Activated naive CD4-positive, alpha-beta T cell (primary cell): ENCODE measurements around the gene LRRC3B.

ENCODE experiments used
- DNase-seq, 4 experiments: peaks; one replicate each; lab custom pipeline; 2025; lab: John Stamatoyannopoulos, UW

The LRRC3B gene

DNA sequence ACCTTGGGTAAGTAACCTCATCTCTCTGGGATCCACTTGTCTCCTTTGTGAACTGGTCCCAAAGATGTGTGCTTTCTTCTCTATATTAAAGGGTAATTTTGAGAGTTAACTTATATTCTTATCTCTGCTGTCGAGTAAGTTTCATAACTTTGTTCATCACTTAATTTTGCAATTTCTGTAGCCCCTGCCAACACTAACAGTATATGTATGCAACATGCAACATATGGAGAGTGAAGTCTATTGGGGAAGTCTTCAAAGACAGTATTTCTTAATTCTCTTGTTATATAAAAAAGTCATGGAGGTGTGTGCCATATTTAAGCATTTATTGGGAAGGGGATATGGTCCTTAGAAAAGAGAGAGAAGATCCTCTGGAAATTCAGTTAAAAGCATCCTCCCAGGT, 85.9 kb downstream of the LRRC3B start:
- no peak for DNase-seq

DNA sequence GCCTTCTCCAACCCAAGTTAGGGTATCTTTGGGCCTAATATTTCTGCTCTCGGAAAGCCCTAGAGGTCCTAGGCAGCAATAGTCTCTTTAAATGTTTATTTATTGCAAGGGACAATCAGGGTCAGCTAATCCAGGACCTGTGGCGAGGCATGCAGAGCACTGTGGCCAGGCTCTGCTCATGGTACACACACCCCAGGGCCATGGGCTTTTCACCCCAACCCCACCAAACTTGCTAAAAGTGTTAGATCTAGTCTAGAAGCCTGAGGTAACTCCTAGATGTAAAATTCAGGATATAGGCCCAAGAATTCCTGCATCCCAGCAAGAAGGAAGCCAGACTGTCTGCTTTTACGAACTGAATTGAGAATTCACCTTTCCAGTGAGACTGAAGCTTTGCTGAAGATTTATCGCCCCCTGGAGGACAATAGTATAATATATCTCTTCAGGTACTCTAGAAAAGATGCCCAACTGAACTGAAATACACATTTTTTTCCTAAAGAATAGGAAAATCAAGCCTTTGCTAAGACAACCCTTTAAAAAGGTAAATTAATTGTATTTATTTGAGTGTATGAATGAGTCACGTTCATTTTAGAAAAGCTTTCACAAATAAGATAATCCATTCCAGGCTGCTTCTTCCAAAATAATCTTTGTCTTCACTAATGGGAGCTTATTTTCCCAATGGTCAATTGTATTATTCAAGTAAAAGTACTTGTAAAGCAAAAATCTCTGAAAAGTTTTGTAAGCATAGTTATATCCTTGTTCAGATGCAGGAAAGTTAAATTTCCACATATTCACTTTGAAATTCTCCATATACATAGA, 89.8 kb downstream of the LRRC3B start:
- DNase-seq, result no peak

DNA sequence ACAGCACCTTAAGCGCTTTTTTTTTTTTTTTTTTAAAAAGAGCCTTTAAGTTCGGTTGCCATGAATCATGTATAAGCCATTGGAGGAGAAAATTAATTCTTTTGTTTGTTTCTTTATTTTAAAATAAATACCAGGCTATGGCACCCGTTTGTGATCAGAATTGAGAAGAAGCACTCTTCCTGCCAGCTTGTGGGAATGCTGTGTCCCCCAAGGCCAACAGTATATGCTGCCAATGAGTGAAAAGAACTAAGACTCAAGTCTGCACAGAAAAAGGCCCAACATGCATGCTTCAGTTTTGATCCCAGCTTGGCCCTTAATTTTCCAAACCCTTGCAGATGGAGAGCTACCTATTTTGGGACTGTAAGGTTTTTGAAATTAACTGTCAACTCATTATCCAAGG, 90.5 kb downstream of the LRRC3B start:
- DNase-seq, result no peak

DNA sequence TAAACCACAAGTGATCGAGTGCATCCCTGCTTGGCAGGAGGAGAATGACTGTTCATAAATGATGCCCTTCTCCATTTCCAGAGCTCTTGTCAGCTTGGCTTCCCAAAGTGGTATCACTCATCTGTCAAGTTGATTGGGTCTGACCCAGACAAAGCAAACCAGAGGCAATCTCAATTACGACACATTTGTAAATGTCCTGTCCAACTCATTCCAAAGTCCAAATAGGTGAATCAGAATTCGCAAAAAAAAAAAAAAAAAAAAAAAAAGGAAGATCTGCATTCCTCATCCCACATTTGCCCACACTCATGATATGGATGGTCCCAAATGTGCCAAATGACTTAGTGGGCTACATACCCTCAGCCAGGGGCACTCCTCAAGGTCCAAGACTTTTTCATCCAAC, 91.9 kb downstream of the LRRC3B start:
- no peak for DNase-seq

DNA sequence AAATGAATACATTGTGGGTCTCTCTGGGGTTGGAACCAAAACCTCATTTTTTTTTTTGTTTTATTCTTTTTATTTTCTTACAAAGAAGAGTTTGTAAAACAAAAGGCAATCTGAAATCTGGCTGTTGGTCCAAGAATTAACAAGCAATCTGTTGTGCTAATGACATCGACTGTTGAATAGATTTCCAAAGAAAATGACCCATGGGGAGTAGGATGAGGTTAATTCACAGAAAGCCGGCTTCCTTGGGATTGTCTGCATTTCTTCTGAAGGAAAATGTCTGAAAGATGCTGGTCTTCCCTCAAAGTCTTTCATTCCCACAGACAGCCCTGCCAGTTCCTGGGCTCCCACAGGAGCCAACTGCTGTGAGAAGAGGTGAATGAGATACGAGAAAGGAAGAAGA, 92.9 kb downstream of the LRRC3B start:
- no peak for DNase-seq

DNA sequence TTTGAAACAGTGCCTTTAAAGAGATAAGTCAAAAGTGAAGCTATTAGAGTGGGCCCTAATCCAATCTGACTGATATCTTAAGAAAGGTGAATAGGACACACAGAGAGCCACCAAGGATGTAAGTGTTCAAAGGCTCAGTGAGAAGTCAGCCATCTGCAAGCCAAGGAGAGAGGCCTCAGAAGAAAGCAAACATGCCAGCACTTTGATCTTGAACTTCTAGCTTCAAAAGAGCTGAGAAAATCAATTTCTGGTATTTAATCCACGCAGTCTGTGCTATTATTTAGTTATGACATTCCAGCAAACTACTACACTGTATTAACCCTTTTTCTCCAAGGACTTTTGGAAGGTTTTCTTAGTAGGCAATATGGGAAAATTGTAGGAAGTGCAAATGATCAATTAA, 95.7 kb downstream of the LRRC3B start:
- no peak for DNase-seq

DNA sequence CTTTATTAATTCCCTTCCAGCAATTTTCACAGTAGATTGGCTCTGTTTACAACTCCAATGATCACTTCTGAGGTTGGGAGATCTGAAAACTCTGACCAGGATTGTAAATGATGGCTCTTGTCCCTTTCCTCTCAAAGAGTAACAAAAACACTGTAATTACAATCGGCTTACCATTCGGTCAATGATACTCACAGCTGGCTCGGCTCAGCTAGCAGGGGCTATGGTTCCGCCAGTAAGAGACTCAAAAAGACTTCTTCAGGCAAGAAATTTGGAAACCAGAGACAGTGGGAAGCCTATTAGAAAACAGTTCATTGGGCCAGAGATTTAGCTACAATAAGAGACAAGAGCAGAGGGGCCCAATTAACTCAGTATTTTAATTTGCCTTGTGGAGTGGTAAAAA, 96.6 kb downstream of the LRRC3B start:
- DNase-seq, result no peak

DNA sequence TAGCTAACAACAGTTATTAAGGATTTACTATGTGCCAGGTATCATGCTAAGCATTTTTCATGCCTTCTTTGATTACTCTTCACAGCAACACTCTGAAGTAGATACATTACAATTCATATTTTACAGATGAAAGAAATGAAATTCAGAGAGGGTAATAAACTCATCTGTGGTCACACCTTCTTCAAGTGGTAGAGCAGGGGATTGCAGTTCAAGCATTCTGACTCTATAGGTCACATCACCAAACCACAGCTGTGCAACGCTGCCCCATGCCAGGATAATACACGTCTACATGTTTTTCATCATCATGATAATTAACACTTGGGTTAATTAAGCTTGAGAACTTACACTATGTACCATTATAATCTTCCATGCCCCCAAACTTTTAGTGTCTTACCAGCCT, 98.5 kb downstream of the LRRC3B start:
- no peak for DNase-seq

DNA sequence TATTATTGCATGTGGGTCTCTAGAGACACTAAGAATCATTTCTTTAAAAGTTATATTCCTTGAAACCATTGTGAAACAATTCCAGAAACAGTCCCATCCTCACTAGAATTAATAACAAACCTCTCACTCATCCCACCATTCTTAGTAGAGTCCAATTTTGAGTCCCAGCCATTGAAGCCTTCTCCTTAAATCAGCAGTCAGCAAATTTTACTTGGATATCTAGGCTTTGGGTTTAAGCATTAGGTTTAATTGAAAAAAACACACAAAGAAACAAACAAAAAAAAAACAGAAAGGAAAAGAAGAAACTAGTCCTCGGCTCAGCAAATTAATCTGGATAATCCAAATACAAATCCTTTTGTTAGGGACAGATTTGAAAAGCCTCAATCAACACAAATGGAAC, 109.3 kb downstream of the LRRC3B start:
- no peak for DNase-seq

DNA sequence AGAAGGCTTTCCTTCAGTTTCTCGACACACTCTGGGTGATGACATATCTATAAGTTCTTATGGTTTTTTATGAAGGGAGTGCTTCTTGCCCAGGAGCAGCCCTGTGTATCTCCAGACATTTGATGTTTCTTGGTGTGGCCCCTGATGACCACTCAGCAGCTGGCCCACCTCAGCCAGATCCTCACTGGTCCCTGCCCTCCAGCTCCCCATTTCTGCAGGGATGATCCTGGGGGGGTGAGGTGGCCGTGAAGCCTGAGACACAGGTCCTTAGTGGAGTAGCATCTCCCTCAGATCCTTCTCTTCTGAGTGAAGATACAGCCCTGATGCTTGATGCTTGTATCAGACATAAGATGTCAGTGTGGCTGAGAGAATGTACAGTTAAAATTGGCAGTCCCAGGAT, 127.7 kb downstream of the LRRC3B start:
- DNase-seq, result no peak

DNA sequence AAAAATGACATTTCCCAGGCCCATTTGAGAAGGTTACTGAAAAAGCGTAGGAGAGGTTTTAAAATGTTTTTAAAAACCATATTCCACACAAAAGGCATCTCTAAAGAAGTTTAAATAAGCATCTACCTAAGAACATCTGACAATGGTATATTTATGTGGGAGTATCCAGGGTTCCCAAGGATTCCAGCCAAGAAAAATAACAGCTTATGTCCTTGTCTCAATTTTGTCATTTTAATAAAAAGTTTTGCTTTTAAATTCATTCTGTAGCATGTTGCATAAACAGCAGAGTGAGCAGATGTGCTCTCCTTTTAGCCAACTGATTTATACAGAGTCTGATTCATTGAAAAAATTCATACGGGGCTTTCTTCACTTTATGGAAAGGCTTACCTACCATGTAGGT, 129.9 kb downstream of the LRRC3B start:
- DNase-seq, result no peak

DNA sequence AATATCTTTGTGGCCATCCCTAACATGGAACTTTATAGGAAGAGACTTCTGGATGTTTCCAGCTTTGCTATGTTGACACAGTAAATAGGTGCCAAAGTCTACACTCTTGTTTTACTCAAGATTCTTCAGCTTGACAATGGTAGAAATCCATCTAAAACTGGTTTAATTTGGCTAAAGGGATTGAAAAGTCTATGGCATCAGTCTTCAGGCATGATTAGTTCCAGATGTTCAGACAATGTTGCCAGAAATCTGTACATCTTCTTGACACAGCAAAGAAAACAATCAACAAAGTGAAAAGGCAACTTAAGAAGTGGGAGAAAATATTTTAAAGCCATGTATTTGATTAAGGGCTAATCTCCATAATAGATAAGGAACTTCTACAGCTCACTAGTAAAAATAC, 130.5 kb downstream of the LRRC3B start:
- no peak for DNase-seq

DNA sequence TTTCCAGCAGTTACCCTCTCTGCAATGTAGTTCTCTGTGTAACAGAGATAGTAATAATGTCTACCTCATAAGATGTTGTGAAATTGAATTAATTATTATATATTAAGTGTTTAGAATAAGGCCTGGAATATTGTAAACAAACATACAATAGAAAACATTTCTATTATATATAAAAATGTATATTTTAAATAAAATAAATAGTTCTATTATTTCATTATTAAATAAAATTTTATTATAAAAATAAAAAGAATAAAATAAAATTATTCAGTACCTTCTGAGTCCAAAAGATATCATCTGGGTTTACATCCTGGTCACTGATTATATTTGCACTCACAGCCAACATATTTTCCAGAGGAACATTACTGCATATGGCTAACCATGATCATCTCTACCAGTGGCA, 135.4 kb downstream of the LRRC3B start:
- no peak for DNase-seq
